ENCODE measurements around the gene ZNF215.

- TF ChIP-seq CTCF (conservative IDR thresholded peaks at IDR 0.05 in 1 of 2, IDR thresholded peaks at IDR 0.05 in 1 of 2; ENCODE audit: low read depth in 1 of 2, low read length in 2 of 2), result no peak
- TF ChIP-seq EZH2 (IDR thresholded peaks at IDR 0.05; ENCODE audit: low read length, missing control alignments), result no peak
Observed at GRCh38 chr11:6895010-6895409, 31.2 kb upstream of the ZNF215 start.
